Esophagus squamous epithelium (tissue), 5 donors: ENCODE data around the gene ZSCAN31. TPM values are rescaled to one million over a fixed set of nuclear protein-coding genes. Genes with fewer than 3 reads are reported as not detected.
"Not testable (repeated sequence)": the region's sequence is repeated elsewhere in the genome, so short reads cannot be mapped to it uniquely, and the experiment has no call there.

Experiments
- DNase-seq: peaks from one replicate; lab custom pipeline; 2025; lab: John Stamatoyannopoulos, UW
- H3K27ac ChIP-seq, 4 donors: fragments of 200-600 bp; sonication (generic); one replicate each; pipeline ENCODE4 v1.5.1; 2016 to 2019; ENCODE audit warnings: mild to moderate bottlenecking in 1 of 4
- H3K27me3 ChIP-seq, 4 donors: fragments of 200-600 bp; sonication (generic); 1 replicate in 3 of 4; 2 replicates in 1 of 4; pipeline versions ENCODE4 v1.5.1 to v1.6.0; 2017 to 2021; ENCODE audit warnings: antibody characterized with exemption in 1 of 4
- H3K36me3 ChIP-seq, 3 donors: fragments of 200-600 bp; sonication (generic); one replicate each; pipeline ENCODE4 v1.5.1; 2016 to 2019
- H3K4me1 ChIP-seq, 3 donors: fragments of 200-600 bp; sonication (generic); one replicate each; pipeline ENCODE4 v1.5.1; 2017 to 2019
- H3K4me3 ChIP-seq, 4 donors: fragments of 200-600 bp; sonication (generic); 1 replicate in 3 of 4; 2 replicates in 1 of 4; pipeline ENCODE4 v1.5.1; 2016 to 2019; ENCODE audit warnings: mild to moderate bottlenecking in 2 of 4, moderate library complexity in 1 of 4
- H3K9me3 ChIP-seq, 3 donors: fragments of 200-600 bp; sonication (generic); one replicate each; pipeline ENCODE4 v1.5.1; 2016 to 2019
- POLR2A ChIP-seq, 4 donors: fragments of 450-650 bp; IDR thresholded peaks; one replicate each; pipeline ENCODE4 v1.6.1; 2017; ENCODE audit warnings: antibody characterized with exemption in 4 of 4, mild to moderate bottlenecking in 4 of 4, moderate library complexity in 3 of 4
- WGBS, 2 donors: methylation state at CpG; one replicate each; pipeline ENCODE4 v1.1.5; 2018; 5-methylcytosine and 5-hydroxymethylcytosine counted together
- intact Hi-C: fragments of 100-400 bp; cut with DNase I; formaldehyde crosslinking; loops from one replicate; pipeline ENCODE4 v1.15.0; 2022
- total RNA-seq, 4 donors: library from RNA; depleted of rRNA; stranded (reverse); fragments of >200 nt; gene quantifications; one replicate each; pipeline ENCODE4 v1.1.0, GENCODE V29; 2016
- TF ChIP-seq, protein P1 (sequence below), 6 experiments: fragments of 450-650 bp in 4 of 6; fragments of 200-600 bp in 2 of 6; sonication (generic) in 2 of 6; IDR thresholded peaks; one replicate each; pipeline ENCODE4 v1.5.1; 2016 to 2019; ENCODE audit warnings: antibody characterized with exemption in 6 of 6, mild to moderate bottlenecking in 4 of 6, moderate library complexity in 4 of 6
- donor health status: DM: yes; HTN: yes; CAD: no.

ZSCAN31 gene
- total RNA-seq, 4 donors from 2014 or later: 11.6 to 59.9 (median 19.4) TPM

DNA sequence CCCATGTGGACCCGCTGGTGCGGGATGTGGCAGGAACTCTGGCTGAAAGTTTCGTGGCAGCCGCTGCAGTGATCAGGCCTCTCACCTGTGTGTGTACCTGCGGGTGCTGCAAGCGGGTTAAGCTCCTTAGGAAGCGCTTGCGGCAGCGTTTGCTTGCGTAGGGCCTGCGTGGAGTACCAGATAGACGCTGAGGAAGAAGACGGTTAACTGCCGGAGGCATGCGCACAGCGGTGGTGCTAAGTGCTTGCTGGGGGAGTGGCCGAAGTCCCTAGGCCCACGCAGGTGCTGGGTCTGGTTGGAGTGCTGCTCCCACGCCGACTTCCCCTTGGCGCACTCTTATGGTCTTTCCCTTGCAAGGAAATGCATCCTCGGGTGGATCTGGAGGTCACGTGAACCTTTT lies 23.0 kb downstream of the ZSCAN31 start:
- Histone ChIP-seq H3K9me3 (peaks cover 0 to 8% (median 5%) of the 10 kb centered on the region in 3 donors), H3K36me3 (peaks cover 0 to 4% (median 0%) of the 10 kb centered on the region in 3 donors), H3K4me3 (no peak overlapping the region), H3K27me3 (no peaks in the 10 kb centered on the region), H3K4me1 (no peaks in the 10 kb centered on the region), H3K27ac (no peak overlapping the region)
- DNase-seq: no peak
- WGBS, 2 donors: 81 to 96% methylated on average over 11 to 23 of the region's 23 CpGs
- TF ChIP-seq, protein P1, sequence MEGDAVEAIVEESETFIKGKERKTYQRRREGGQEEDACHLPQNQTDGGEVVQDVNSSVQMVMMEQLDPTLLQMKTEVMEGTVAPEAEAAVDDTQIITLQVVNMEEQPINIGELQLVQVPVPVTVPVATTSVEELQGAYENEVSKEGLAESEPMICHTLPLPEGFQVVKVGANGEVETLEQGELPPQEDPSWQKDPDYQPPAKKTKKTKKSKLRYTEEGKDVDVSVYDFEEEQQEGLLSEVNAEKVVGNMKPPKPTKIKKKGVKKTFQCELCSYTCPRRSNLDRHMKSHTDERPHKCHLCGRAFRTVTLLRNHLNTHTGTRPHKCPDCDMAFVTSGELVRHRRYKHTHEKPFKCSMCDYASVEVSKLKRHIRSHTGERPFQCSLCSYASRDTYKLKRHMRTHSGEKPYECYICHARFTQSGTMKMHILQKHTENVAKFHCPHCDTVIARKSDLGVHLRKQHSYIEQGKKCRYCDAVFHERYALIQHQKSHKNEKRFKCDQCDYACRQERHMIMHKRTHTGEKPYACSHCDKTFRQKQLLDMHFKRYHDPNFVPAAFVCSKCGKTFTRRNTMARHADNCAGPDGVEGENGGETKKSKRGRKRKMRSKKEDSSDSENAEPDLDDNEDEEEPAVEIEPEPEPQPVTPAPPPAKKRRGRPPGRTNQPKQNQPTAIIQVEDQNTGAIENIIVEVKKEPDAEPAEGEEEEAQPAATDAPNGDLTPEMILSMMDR (IDR thresholded peaks at IDR 0.05): no peak
- TF ChIP-seq POLR2A (IDR thresholded peaks at IDR 0.05): no peak
- intact Hi-C loops: no loop called here

DNA sequence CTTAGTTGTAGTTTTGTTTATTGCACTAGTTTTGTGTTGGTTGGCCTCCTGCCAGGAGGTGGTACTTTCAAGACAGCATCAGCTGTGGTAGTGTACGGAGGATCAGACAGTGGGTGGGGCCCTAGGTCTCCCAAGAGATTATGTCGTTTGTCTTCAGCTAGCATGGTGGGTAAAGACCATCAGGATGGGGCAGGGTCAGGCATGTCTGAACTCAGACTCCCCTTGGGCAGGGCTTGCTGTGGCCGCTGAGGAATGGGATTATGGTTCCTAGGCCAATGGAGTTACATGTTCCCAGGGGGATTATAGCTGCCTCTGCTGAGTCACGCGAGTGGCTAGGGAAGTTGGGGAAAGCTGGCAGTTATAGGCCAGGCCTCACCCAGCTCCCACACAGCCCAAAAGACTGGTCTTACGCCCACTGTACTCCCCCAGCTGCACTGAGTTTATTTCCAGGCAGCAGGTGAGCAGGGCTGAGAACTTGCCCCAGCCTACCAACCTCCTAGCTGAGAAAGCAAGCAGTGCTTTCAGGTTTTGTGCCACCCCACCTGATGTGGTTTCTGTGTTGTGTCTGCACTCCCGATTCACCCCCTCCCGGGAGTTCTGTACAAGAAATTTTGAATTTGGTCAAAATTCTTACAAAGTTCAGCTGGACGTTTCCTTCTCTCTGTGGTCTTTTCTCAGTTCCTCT lies 24.7 kb downstream of the ZSCAN31 start:
- H3K4me3 ChIP-seq: no peak overlapping the region
- no peak for DNase-seq
- no peaks in the 10 kb centered on the region for H3K4me1 ChIP-seq
- no peaks in the 10 kb centered on the region for H3K27me3 ChIP-seq
- no peak overlapping the region for H3K27ac ChIP-seq
- peaks cover 0 to 4% (median 0%) of the 10 kb centered on the region in 3 donors for H3K36me3 ChIP-seq
- intact Hi-C loops: no loop called here
- TF ChIP-seq POLR2A (IDR thresholded peaks at IDR 0.05): no peak
- TF ChIP-seq, protein P1 (IDR thresholded peaks at IDR 0.05): no peak
- H3K9me3 ChIP-seq: peaks cover 0 to 13% (median 8%) of the 10 kb centered on the region in 3 donors
- WGBS, 2 donors: 61 to 81% methylated on average over 5 to 6 of the region's 9 CpGs

DNA sequence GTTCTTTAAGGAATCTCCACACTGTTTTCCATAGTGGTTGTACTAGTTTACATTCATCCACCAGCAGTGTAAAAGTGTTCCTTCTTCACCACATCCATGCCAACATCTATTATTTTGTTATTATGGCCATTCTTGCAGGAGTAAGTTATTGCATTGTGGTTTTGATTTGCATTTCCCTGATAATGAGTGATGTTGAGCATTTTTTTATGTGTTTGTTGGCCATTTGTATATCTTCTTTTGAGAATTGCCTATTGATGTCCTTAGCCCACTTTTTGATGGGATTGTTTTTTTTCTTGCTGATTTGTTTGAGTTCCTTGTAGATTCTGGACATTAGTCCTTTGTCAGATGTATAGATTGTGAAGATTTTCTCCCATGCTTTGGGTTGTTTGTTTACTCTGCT lies 29.6 kb downstream of the ZSCAN31 start:
- DNase-seq, intact Hi-C loops, H3K4me3 ChIP-seq, H3K36me3 ChIP-seq, H3K27ac ChIP-seq, H3K4me1 ChIP-seq, H3K27me3 ChIP-seq: not testable (repeated sequence)
- H3K9me3 ChIP-seq: peaks cover 0 to 11% (median 7%) of the 10 kb centered on the region in 3 donors

DNA sequence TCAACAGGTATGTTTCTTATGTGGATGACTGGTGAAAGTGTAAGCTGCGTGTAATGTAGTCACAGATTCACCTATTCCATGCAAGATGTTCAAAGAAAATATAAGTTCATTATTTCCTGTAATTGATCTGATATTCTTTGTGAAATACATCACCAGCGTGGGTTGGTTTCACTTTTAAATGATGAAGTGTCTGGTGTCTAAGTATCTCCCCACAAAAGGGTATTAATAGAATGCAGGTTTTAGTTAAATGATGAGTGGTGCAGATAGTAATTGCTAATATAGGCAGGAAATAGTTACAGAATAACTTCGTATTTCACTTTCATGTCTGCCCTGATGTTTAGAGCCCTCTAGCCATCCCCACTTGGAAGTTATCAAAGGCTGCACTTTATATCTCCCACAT lies 32.4 kb downstream of the ZSCAN31 start:
- H3K9me3 ChIP-seq: peaks cover 0 to 9% (median 0%) of the 10 kb centered on the region in 3 donors
- DNase-seq: no peak
- H3K27ac ChIP-seq: no peak overlapping the region
- WGBS, 2 donors: 69 to 80% methylated on average over 3 of the region's 3 CpGs
- TF ChIP-seq, protein P1 (IDR thresholded peaks at IDR 0.05): no peak
- no peak for TF ChIP-seq POLR2A (IDR thresholded peaks at IDR 0.05)
- peaks cover 0 to 25% (median 0%) of the 10 kb centered on the region in 3 donors for H3K36me3 ChIP-seq
- no peaks in the 10 kb centered on the region for H3K27me3 ChIP-seq
- H3K4me1 ChIP-seq: no peaks in the 10 kb centered on the region
- intact Hi-C loops: no loop called here
- H3K4me3 ChIP-seq: no peak overlapping the region

DNA sequence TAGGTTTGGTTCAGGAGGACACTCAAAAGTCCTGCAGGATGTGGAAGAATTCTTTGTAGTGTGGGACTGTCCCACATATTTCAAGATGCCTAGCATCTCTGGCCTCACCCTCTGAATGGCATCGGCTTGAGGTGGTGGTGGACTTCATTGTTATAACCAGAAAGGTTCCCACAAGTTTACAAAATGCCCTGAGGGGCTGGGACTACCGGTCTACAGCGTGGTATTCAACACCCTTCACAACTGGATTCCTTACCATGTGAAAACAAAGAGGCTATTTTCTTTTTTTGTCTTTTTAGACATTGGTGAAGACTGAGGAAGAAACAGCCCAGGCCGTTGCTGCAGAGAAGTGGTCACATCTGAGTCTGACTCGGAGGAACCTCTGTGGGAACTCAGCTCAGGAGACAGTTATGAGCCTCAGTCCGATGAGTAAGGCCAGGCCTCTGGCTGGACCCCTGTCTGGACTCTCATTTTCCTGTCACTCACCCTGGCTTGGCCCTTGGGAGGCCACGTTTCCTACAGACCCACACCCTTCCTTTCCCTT lies 39.4 kb downstream of the ZSCAN31 start:
- no peaks in the 10 kb centered on the region for H3K4me1 ChIP-seq
- H3K27me3 ChIP-seq: no peaks in the 10 kb centered on the region
- 79 to 85% methylated on average over 6 to 7 of the region's 7 CpGs for WGBS, 2 donors
- peaks cover 0 to 44% (median 0%) of the 10 kb centered on the region in 3 donors for H3K36me3 ChIP-seq
- H3K4me3 ChIP-seq: no peak overlapping the region
- TF ChIP-seq, protein P1 (IDR thresholded peaks at IDR 0.05): no peak
- no peak for TF ChIP-seq POLR2A (IDR thresholded peaks at IDR 0.05)
- no peak for DNase-seq
- intact Hi-C loops: no loop called here
- H3K27ac ChIP-seq: no peak overlapping the region
- no peaks in the 10 kb centered on the region for H3K9me3 ChIP-seq
